HEK293 (cell line): Measurements from ENCODE around the gene CNPY1.

Experiments used
- BCL11A ChIP-seq: fragments of 450-650 bp; formaldehyde crosslinking; IDR thresholded peaks from 2 replicates; pipeline ENCODE4 v1.5.1; 2016; ENCODE audit warnings: low read depth, missing biosample characterization, missing genetic modification characterization
- BCL11B ChIP-seq: fragments of 450-650 bp; formaldehyde crosslinking; IDR thresholded peaks from 2 replicates; pipeline ENCODE4 v1.5.1; 2016; ENCODE audit warnings: low read depth, missing biosample characterization, missing genetic modification characterization
- SP2 ChIP-seq: fragments of 450-650 bp; formaldehyde crosslinking; IDR thresholded peaks from 2 replicates; pipeline ENCODE4 v1.5.1; 2016; ENCODE audit warnings: missing biosample characterization, missing genetic modification characterization
- ZBTB17 ChIP-seq: fragments of 450-650 bp; formaldehyde crosslinking; IDR thresholded peaks from 2 replicates; pipeline ENCODE4 v1.5.1; 2016; ENCODE audit warnings: missing biosample characterization, missing genetic modification characterization
- ZBTB20 ChIP-seq: fragments of 450-650 bp; formaldehyde crosslinking; IDR thresholded peaks from 2 replicates; pipeline ENCODE4 v1.5.1; 2016; ENCODE audit warnings: missing biosample characterization, missing genetic modification characterization
- ZBTB7A ChIP-seq: fragments of 450-650 bp; formaldehyde crosslinking; IDR thresholded peaks from 2 replicates; pipeline ENCODE4 v1.5.1; 2016; ENCODE audit warnings: low read depth, missing biosample characterization, missing genetic modification characterization
- ZNF184 ChIP-seq: fragments of 450-650 bp; IDR thresholded peaks from 2 replicates; pipeline ENCODE4 v1.5.1; 2018; ENCODE audit warnings: missing biosample characterization, mild to moderate bottlenecking, missing genetic modification characterization
- ZNF248 ChIP-seq: fragments of 450-650 bp; formaldehyde crosslinking; IDR thresholded peaks from 2 replicates; pipeline ENCODE4 v1.5.1; 2017; ENCODE audit warnings: missing biosample characterization, missing genetic modification characterization
- ZNF354C ChIP-seq: fragments of 450-650 bp; formaldehyde crosslinking; IDR thresholded peaks from 2 replicates; pipeline ENCODE4 v1.5.1; 2016; ENCODE audit warnings: missing biosample characterization, missing genetic modification characterization, low read depth, borderline replicate concordance
- ZNF521 ChIP-seq: fragments of 450-650 bp; formaldehyde crosslinking; IDR thresholded peaks from 2 replicates; pipeline ENCODE4 v1.5.1; 2017; ENCODE audit warnings: missing biosample characterization, mild to moderate bottlenecking, missing genetic modification characterization
- ZNF558 ChIP-seq: fragments of 450-650 bp; formaldehyde crosslinking; IDR thresholded peaks from 2 replicates; pipeline ENCODE4 v1.5.1; 2016; ENCODE audit warnings: missing biosample characterization, missing genetic modification characterization
- TF ChIP-seq, protein P1 (sequence below): fragments of 450-650 bp; formaldehyde crosslinking; IDR thresholded peaks from 2 replicates; pipeline ENCODE4 v1.5.1; 2016; ENCODE audit warnings: missing biosample characterization, missing genetic modification characterization
- TF ChIP-seq, protein P2 (sequence below): fragments of 450-650 bp; formaldehyde crosslinking; IDR thresholded peaks from 2 replicates; pipeline ENCODE4 v1.5.1; 2016; ENCODE audit warnings: missing biosample characterization, missing genetic modification characterization

DNA sequence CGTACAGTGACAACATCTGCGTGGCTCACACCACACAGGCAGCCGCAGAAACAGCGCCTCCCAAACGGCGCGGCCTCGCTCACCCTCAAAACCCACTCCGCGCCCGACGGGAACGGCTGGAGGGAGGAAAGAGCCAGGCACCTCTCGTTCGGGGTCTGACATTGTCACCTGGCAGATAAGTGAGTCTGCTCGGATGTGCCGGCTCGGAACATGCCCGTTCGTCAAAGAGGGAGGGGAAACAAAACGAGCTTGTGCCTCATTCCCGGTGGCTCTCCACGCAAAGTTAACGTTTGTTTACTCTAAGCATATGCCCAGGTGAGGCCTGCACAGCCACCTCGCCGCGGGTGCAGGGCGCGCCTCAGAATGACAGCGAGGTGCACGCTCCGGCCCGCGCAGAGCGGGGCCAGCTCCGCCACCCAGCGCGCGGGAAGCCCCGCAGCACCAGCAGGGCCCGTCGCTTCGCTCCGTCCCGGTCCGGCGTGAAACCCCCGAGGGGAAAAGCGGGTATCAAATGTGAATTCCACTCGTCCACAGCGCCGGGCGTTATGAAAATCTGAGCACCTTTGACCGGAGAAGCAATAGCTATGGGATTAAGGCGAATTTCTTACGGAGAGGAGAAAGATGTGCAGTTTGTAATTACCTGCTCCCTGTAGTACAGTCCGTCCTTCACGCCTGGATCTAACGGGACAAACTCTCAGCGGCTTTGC lies 13.1 kb downstream of the CNPY1 start:
- TF ChIP-seq ZNF521 (no peak), ZBTB20 (tag by site-specific recombination) (peak; percentile 60; the same call in 1 of the 2 replicates), ZNF558 (tag by site-specific recombination) (no peak), BCL11A (no peak), SP2 (tag by site-specific recombination) (no peak), BCL11B (tag by site-specific recombination) (no peak), ZBTB7A (tag by site-specific recombination) (no peak), ZBTB17 (tag by site-specific recombination) (no peak), ZNF354C (tag by site-specific recombination) (no peak), ZNF184 (tag by site-specific recombination) (no peak), ZNF248 (tag by site-specific recombination) (no peak)
- TF ChIP-seq, protein P1, sequence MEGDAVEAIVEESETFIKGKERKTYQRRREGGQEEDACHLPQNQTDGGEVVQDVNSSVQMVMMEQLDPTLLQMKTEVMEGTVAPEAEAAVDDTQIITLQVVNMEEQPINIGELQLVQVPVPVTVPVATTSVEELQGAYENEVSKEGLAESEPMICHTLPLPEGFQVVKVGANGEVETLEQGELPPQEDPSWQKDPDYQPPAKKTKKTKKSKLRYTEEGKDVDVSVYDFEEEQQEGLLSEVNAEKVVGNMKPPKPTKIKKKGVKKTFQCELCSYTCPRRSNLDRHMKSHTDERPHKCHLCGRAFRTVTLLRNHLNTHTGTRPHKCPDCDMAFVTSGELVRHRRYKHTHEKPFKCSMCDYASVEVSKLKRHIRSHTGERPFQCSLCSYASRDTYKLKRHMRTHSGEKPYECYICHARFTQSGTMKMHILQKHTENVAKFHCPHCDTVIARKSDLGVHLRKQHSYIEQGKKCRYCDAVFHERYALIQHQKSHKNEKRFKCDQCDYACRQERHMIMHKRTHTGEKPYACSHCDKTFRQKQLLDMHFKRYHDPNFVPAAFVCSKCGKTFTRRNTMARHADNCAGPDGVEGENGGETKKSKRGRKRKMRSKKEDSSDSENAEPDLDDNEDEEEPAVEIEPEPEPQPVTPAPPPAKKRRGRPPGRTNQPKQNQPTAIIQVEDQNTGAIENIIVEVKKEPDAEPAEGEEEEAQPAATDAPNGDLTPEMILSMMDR = no peak
- TF ChIP-seq, protein P2, sequence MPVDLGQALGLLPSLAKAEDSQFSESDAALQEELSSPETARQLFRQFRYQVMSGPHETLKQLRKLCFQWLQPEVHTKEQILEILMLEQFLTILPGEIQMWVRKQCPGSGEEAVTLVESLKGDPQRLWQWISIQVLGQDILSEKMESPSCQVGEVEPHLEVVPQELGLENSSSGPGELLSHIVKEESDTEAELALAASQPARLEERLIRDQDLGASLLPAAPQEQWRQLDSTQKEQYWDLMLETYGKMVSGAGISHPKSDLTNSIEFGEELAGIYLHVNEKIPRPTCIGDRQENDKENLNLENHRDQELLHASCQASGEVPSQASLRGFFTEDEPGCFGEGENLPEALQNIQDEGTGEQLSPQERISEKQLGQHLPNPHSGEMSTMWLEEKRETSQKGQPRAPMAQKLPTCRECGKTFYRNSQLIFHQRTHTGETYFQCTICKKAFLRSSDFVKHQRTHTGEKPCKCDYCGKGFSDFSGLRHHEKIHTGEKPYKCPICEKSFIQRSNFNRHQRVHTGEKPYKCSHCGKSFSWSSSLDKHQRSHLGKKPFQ = no peak
